Testis (tissue), 2 donors: ENCODE measurements around the gene LRFN2.

ENCODE experiments used
- CTCF ChIP-seq, 3 experiments: fragments of 450-650 bp in 2 of 3; fragments of 200-600 bp in 1 of 3; sonication (generic) in 1 of 3; IDR thresholded peaks; one replicate each; pipeline ENCODE4 v1.5.1; 2016 to 2019; ENCODE audit warnings: antibody characterized with exemption in 3 of 3, mild to moderate bottlenecking in 2 of 3, moderate library complexity in 1 of 3
- POLR2A ChIP-seq: fragments of 450-650 bp; IDR thresholded peaks from one replicate; pipeline ENCODE4 v1.6.1; 2017; ENCODE audit warnings: antibody characterized with exemption, mild to moderate bottlenecking, moderate library complexity

GRCh38 chr6:40400738-40401137, 186.4 kb downstream of the LRFN2 start:
- TF ChIP-seq POLR2A (no peak), CTCF (IDR thresholded peaks at IDR 0.05) (no peak)
